IPS-18c (cell line): Measurements from ENCODE around the gene GALNT1.

ENCODE experiments used
- H3K4me3 ChIP-seq: 2 replicates; pipeline ENCODE4 v1.7.0; 2013; ENCODE audit warnings: low read depth, mild to moderate bottlenecking, low read length, moderate library complexity; ENCODE audit not compliant: insufficient read depth
- H3K9me3 ChIP-seq: one replicate; pipeline ENCODE4 v1.6.1; 2013; ENCODE audit warnings: mild to moderate bottlenecking, low read length, moderate library complexity; ENCODE audit not compliant: control insufficient read depth, insufficient read depth

Gene GALNT1

DNA sequence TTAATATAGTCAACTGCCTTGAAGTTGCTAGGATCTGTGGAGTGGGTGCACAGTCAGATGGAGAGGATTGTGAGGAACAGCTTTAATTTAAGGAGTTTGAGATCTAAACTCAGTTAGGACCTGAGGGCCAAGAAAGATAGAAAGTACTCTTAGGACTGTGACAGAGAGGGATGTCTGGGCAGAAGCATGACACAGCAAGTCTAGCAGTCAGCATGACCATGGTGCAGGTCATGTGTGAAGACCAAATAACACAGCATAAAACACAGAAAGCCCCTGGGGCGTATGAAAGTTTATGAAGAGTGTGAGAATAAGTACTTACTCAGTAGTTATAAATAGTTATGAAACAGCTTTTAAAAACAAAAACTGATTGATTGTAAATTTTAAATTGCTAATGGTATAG lies 107.2 kb downstream of the GALNT1 start:
- H3K9me3 ChIP-seq = no peaks in the 10 kb centered on the region
- no peak overlapping the region for H3K4me3 ChIP-seq

GRCh38 chr18:35689728-35690127 lies 108.2 kb downstream of the GALNT1 start:
- Histone ChIP-seq H3K4me3 (no peak overlapping the region), H3K9me3 (no peaks in the 10 kb centered on the region)

DNA sequence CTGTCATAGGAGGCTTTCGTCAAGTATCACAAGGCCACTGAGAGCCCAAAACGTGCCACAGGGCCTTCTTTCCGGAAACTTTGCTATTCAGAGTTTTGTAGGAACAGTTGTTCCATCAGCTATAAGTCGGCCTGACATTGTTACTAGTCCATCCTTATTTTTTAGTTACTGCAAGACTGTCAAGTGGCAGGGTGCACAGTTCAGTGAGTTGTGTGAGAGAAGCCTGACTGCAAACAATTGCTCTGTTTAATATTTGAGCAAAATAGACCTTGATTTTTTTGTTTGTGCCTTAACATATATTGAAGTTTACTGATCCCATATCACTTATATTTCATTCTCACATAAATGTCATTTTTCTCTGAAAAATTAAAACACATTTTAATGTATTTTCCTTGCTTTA lies 110.1 kb downstream of the GALNT1 start:
- Histone ChIP-seq H3K4me3 (no peak overlapping the region), H3K9me3 (no peaks in the 10 kb centered on the region)

DNA sequence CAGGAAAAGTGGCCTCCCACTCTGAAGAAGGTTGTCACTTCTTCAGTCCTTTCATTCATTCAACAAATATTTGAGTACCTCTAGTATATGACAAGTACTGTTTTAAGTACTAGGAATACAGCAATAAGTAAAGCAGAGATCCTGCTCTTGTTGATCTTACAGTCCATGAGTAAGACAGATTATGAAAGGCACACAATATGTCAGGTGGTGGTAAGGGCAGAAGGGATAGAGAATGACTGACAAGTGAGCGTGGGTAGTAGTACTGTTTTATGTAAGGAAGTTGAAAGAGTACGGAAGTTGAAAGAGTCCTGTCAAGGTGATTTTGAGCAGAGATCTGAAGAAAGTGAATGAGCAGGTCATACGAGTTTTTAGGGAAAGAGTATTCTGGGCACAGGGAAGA lies 111.3 kb downstream of the GALNT1 start:
- H3K4me3 ChIP-seq = no peak overlapping the region
- H3K9me3 ChIP-seq = no peaks in the 10 kb centered on the region

GRCh38 chr18:35693829-35694228 lies 112.3 kb downstream of the GALNT1 start:
- Histone ChIP-seq H3K4me3 (no peak overlapping the region), H3K9me3 (no peaks in the 10 kb centered on the region)

GRCh38 chr18:35694808-35695207 lies 113.3 kb downstream of the GALNT1 start:
- Histone ChIP-seq H3K4me3 (no peak overlapping the region), H3K9me3 (no peaks in the 10 kb centered on the region)

GRCh38 chr18:35695384-35695783 lies 113.8 kb downstream of the GALNT1 start:
- H3K4me3 ChIP-seq = no peak overlapping the region
- H3K9me3 ChIP-seq = no peaks in the 10 kb centered on the region

DNA sequence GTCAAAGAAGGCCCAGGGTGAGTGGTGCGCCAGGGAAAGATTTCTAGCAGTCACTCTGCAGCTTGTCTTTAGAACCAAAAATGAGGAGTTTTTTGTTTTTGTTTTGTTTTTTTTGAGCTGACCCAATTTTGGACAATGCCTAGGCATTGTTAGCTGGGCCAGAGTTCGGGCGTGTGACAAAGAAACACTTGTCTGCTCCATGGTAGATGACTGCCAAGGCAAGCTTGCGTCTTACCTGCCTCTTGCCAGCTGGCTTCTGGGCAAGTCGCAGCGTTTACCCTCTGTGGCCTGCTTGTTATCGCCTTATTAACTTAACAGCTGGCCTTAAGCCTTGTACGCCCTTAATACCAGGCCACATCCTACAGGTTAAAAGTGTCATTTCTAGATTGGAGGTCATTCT lies 114.3 kb downstream of the GALNT1 start:
- Histone ChIP-seq H3K4me3 (no peak overlapping the region), H3K9me3 (no peaks in the 10 kb centered on the region)

DNA sequence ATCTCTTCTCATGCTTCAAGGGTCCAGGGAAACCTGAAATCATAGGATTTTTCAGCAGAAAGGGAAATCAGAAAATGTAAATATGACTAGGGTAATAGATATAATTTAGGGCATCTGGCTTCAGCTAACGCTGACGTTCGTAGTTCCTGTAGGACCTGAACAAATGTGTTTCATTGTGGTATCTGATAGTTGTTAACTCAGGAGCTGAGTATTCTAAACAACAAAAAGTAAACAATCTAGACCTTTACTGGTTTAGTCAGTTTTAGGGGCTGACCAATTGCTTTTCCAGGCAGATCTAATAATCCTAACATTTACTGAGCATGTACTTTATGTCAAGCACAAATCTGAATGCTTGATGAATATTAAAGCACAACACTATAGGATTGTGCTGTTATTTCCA lies 114.8 kb downstream of the GALNT1 start:
- Histone ChIP-seq H3K9me3 (no peaks in the 10 kb centered on the region), H3K4me3 (no peak overlapping the region)

DNA sequence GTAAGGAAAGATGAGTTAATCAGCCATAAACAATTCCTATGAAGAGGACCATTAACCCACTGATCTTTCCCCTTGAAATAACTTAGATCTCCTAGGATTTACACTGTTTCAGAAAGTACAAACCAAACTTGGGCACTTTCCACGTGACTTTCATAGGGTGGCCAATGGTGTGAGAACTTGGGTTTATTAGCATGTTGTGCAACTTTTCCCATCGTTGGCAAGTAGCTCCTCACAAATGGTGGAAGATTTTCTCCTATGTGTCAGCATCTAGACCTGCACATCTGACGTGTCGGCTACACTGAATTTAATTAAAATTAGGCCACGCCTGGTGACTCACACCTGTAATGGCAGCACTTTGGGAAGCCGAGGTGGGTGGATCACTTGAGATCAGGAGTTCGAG lies 116.3 kb downstream of the GALNT1 start:
- Histone ChIP-seq H3K4me3 (no peak overlapping the region), H3K9me3 (no peaks in the 10 kb centered on the region)

GRCh38 chr18:35703043-35703688 lies 121.6 kb downstream of the GALNT1 start:
- no peaks in the 10 kb centered on the region for H3K9me3 ChIP-seq

DNA sequence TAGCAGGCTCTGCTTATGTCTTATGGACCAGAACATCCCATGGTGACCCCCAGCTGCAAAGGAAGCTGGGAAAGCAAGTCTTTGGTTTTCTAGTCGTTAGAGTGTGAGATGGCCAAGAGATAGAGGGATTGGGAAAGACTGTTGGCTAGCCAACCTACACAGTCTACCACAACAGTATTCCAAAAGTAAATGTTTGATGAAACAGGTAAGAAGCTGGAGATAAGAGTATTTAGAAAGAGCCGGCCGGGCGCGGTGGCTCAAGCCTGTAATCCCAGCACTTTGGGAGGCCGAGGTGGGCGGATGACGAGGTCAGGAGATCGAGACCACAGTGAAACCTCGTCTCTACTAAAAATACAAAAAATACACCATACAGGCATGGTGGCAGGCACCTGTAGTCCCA lies 124.4 kb downstream of the GALNT1 start:
- no peaks in the 10 kb centered on the region for H3K9me3 ChIP-seq
- H3K4me3 ChIP-seq = no peak overlapping the region

More at GRCh38 chr18:35703043-35703688, 121.6 kb downstream of the GALNT1 start:
- no peak overlapping the region for H3K4me3 ChIP-seq

DNA sequence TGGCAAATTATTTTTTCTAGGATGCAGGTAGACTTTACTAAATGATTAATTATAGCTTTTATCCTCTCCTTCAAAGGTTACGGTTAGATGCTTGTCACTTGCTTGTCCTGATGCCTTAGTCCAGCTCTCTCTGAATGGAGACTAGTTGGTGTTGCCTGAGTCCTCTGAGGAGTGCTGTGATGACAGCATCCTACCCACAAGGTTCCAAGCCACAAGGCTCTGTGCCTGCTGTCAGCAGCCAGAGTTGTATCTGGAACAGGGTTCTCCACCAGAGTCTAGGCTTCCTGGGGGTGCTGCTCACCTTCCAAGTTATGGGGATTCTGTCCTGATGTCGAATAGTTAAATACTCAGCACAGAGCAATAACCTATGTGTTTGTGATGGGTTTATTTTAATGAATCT lies 125.7 kb downstream of the GALNT1 start:
- no peak overlapping the region for H3K4me3 ChIP-seq
- no peaks in the 10 kb centered on the region for H3K9me3 ChIP-seq

GRCh38 chr18:35707674-35708073 lies 126.1 kb downstream of the GALNT1 start:
- no peak overlapping the region for H3K4me3 ChIP-seq
- H3K9me3 ChIP-seq = no peaks in the 10 kb centered on the region

DNA sequence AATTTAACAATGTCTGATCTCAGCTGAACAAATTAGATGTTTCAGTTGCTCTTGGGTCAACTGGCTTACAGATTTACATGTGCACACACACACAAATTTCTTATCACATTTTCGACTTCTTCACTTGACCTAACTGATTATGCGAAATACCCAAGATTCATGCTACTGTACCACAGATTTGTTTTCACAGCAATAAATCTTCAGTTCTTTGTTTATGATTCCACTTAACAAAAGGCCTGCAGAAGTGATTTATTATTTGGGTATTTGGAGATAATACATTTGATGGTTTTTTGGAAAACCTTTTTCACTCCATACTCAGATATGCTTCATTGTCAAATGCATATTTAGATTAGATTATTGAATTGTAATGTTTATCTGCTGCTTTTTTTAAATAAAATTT lies 129.0 kb downstream of the GALNT1 start:
- H3K4me3 ChIP-seq = no peak overlapping the region

DNA sequence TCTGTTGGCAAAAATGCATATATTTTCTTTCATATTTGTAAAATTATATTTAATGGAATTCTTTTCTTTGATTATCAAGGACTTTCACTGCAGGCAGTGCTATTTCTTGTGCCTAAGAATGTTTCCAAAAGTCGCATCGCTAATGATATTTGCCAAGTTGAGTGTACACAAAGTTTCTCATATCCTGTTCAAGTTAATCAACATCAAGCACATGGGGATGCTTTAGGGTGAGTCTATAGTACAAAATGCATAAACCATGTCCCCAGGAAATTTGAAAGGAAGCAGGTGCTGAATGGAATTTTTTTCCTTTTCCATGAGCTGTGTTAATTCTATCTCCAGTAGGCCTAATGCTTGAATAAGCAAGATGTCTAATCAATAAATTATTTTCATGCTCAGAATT lies 129.7 kb downstream of the GALNT1 start:
- Histone ChIP-seq H3K4me3 (no peak overlapping the region), H3K9me3 (no peaks in the 10 kb centered on the region)

More for the DNA sequence above, 129.0 kb downstream of the GALNT1 start:
- H3K9me3 ChIP-seq = no peaks in the 10 kb centered on the region

DNA sequence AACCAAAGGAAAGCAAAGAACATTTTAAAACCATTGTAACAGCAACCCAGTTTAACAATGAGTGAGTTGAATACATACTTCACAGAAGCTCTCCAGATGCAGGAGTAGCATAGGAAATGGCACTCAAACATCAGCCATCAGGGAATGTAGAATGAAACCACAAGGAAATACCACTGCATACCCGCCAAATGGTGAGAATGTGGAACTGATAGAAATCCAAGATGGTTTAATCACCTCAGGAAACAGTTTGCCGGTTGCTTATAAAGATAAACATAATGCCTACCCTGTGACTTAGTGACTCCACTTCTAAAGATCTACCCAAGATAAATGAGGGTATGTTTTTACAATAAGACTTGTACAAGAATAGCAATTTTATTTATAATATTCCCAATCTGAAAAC lies 132.0 kb downstream of the GALNT1 start:
- Histone ChIP-seq H3K4me3 (no peak overlapping the region), H3K9me3 (no peaks in the 10 kb centered on the region)

GRCh38 chr18:35714539-35714938 lies 133.0 kb downstream of the GALNT1 start:
- H3K4me3 ChIP-seq = no peak overlapping the region
- H3K9me3 ChIP-seq = no peaks in the 10 kb centered on the region

GRCh38 chr18:35715139-35715538 lies 133.6 kb downstream of the GALNT1 start:
- no peaks in the 10 kb centered on the region for H3K9me3 ChIP-seq
- H3K4me3 ChIP-seq = no peak overlapping the region
